Astrocyte of the cerebellum (primary cell): ENCODE measurements around the gene TMEM245.
A peak's percentile ranks its signal among the peaks of the same experiment; 100 is the strongest.

Source experiments
- DNase-seq: peaks from one replicate; pipeline ENCODE4 v3.0.0-alpha.2; 2011; ENCODE audit warnings: low read depth
- H3K4me3 ChIP-seq: 2 replicates; pipeline ENCODE4 v1.5.1; 2011; ENCODE audit warnings: mild to moderate bottlenecking, low read depth, low read length, moderate library complexity
- in situ Hi-C: cut with HindIII; loops from 2 replicates; pipeline ENCODE4 v1.10.0; 2017; ENCODE audit warnings: low sequenced_read_pairs
- TF ChIP-seq, protein P1 (sequence below): IDR thresholded peaks from 2 replicates; pipeline ENCODE4 v1.5.1; 2012; ENCODE audit warnings: low read length, low read depth, moderate library complexity, mild to moderate bottlenecking; ENCODE audit errors: missing control alignments

Gene TMEM245

GRCh38 chr9:109115931-109116526 lies 3.7 kb downstream of the TMEM245 start:
- in situ Hi-C loops, result no loop called here
- TF ChIP-seq, protein P1, sequence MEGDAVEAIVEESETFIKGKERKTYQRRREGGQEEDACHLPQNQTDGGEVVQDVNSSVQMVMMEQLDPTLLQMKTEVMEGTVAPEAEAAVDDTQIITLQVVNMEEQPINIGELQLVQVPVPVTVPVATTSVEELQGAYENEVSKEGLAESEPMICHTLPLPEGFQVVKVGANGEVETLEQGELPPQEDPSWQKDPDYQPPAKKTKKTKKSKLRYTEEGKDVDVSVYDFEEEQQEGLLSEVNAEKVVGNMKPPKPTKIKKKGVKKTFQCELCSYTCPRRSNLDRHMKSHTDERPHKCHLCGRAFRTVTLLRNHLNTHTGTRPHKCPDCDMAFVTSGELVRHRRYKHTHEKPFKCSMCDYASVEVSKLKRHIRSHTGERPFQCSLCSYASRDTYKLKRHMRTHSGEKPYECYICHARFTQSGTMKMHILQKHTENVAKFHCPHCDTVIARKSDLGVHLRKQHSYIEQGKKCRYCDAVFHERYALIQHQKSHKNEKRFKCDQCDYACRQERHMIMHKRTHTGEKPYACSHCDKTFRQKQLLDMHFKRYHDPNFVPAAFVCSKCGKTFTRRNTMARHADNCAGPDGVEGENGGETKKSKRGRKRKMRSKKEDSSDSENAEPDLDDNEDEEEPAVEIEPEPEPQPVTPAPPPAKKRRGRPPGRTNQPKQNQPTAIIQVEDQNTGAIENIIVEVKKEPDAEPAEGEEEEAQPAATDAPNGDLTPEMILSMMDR, result no peak
- DNase-seq, result peak; percentile 92
- no peak overlapping the region for H3K4me3 ChIP-seq

DNA sequence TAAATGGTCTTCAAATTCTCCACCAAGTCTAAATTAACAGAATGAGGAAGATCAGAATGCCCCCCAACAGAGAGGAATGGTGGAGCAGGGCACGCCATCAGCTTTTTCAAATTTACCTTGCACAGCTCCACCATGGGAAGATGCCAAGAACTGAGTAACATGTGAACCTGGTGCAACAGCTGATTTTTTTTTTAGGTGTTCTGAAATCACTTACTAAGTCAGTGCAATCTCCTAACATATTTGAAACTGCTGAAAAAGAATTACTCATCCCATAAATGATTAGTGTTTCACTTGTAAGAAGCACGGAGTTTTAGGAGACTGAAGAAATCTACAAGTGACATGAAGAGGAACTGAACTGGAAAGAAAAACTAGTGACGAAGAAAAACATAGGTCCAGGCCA lies 5.1 kb downstream of the TMEM245 start:
- no peak for DNase-seq
- in situ Hi-C loops, result no loop called here
- no peak overlapping the region for H3K4me3 ChIP-seq
- TF ChIP-seq, protein P1, result no peak

DNA sequence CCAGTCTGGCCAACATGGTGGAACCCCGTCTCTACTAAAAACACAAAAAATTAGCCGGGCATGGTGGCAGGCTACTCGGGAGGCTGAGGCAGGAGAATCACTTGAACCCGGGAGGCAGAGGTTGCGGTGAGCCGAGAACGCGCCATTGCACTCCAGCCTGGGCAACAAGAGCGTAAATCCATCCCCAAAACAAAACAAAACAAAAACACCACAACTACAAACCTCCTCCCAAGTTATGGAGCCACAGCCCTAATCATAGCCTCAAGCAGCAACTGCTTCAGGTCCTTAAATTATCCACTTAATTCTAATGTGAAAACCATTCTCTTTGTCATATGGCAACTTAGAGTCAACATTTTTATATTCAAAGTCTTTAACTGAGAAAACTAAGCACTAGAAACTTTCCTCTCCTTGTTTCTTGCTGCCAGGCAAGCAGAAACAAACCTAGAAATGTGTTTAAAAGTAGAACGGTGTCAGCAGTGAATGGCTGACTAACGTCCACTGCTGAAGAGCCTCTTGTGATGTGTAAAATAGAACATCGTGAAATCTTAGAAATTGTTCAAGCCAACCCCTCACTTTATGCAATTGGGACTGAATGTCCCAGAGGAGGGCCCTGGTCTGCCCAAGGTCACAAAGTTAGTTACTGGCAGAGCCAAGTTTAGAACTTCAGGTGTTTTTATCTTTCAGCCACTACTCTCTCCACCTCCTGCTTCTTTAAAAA lies 5.7 kb downstream of the TMEM245 start:
- in situ Hi-C loops, result no loop called here
- no peak for DNase-seq
- TF ChIP-seq, protein P1, result no peak
- no peak overlapping the region for H3K4me3 ChIP-seq

- no peak overlapping the region for H3K4me3 ChIP-seq
- TF ChIP-seq, protein P1, result no peak
- DNase-seq, result no peak
- in situ Hi-C loops, result no loop called here
Measured at GRCh38 chr9:109113254-109113653, 6.5 kb downstream of the TMEM245 start.

DNA sequence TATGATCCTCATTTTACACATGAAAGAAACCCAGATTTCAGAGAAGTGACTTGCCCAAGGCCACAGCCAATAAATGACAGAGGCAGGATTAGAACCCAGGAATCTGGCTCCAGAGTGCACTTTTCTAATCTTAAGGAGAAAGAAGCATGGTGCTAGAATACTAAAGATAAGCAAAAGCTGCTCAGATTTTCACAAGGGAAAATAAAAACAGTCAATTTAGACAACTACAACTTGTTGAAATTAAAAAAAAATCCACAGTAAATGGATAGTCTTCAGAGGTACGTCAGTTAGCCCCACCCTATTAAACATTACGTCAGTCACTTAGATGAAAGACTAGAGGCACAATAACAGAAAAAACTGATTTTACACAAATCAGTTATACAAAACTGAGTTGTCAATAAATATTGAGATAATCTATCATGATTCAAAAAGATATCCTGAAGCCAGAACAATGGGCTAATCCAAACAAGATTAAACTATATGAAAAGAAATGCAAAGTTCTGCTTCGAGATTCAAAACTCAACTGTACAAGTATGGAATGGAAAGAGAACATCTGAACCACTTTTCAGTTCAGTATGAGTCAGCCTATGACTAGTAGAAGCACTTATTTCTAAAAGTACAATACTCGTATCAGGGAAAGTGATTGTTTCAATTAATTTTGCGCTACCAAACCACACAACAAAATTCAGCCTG lies 9.3 kb downstream of the TMEM245 start:
- TF ChIP-seq, protein P1, result no peak
- DNase-seq, result no peak
- no peak overlapping the region for H3K4me3 ChIP-seq
- in situ Hi-C loops, result no loop called here

DNA sequence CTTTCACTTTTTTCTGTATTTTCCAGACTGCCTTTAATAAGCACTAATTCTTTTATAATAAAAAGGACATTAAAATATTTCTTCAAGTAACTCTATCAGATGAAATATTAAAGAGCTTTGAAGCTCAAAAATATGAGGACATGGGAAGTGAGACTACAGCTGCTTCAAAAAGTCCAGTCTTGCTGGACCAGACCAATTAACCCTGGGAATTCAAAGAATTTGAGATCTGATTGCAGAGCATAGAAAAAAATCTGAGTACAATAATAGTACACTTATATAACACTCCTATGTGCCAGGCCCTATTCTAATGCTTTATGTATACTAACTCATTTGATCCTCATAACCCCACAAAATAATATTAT lies 9.8 kb downstream of the TMEM245 start:
- DNase-seq, result no peak
- in situ Hi-C loops, result no loop called here
- no peak overlapping the region for H3K4me3 ChIP-seq
- TF ChIP-seq, protein P1, result no peak
